Natural killer cell (primary cell): ENCODE data around the gene INSRR. TPM values are rescaled to one million over a fixed set of nuclear protein-coding genes. Genes with fewer than 3 reads are reported as not detected.

ENCODE experiments used
- ATAC-seq, 3 donors: fragments of 150-1000 bp in 2 of 3; fragments of 200-7000 bp in 1 of 3; cut with Tn5 transposase; 1 replicate in 1 of 3; 2 replicates in 2 of 3; pipeline ENCODE4 v1.10.0; 2021; ENCODE audit warnings: mild to moderate bottlenecking in 2 of 3, moderate library complexity in 2 of 3
- DNase-seq, 2 donors: peaks; one replicate each; pipeline versions ENCODE4 v3.0.0 to v3.0.0-alpha.2; 2013 to 2021; ENCODE audit warnings: mixed read lengths in 1 of 2
- H3K27ac ChIP-seq: one replicate; pipeline ENCODE4 v1.5.1; 2013; ENCODE audit warnings: mild to moderate bottlenecking, low read length
- H3K27me3 ChIP-seq: one replicate; pipeline ENCODE4 v1.6.1; 2013; ENCODE audit warnings: low read length; ENCODE audit not compliant: control insufficient read depth, insufficient read depth
- H3K36me3 ChIP-seq: one replicate; pipeline ENCODE4 v1.6.1; 2013; ENCODE audit warnings: low read length; ENCODE audit not compliant: control insufficient read depth, insufficient read depth
- H3K4me1 ChIP-seq: one replicate; pipeline ENCODE4 v1.6.1; 2013; ENCODE audit warnings: low read length; ENCODE audit not compliant: control insufficient read depth, insufficient read depth
- H3K4me3 ChIP-seq: one replicate; pipeline ENCODE4 v1.5.1; 2013; ENCODE audit warnings: low read length
- H3K9me3 ChIP-seq: one replicate; pipeline ENCODE4 v1.6.1; 2013; ENCODE audit warnings: low read length; ENCODE audit not compliant: control insufficient read depth, insufficient read depth
- H3K27ac Mint-ChIP-seq, 2 donors: one replicate each; pipeline ENCODE4 v1.8.0; 2022; ENCODE audit warnings: mild to moderate bottlenecking in 2 of 2, mixed read lengths in 2 of 2, moderate library complexity in 1 of 2
- H3K27me3 Mint-ChIP-seq, 2 donors: one replicate each; pipeline ENCODE4 v1.8.0; 2022; ENCODE audit warnings: low read depth in 2 of 2, mixed read lengths in 2 of 2
- H3K36me3 Mint-ChIP-seq: one replicate; pipeline ENCODE4 v1.8.0; 2022; ENCODE audit warnings: mixed read lengths
- H3K4me1 Mint-ChIP-seq, 2 donors: one replicate each; pipeline ENCODE4 v1.8.0; 2022; ENCODE audit warnings: mixed read lengths in 2 of 2
- H3K4me3 Mint-ChIP-seq: one replicate; pipeline ENCODE4 v1.8.0; 2022; ENCODE audit warnings: mild to moderate bottlenecking, moderate library complexity, mixed read lengths
- H3K9me3 Mint-ChIP-seq, 2 donors: one replicate each; pipeline ENCODE4 v1.8.0; 2022; ENCODE audit warnings: mixed read lengths in 2 of 2
- CTCF ChIP-seq: fragments of 200-600 bp; IDR thresholded peaks from one replicate; pipeline ENCODE4 v1.8.0; 2022; ENCODE audit warnings: antibody characterized with exemption
- WGBS: methylation state at CpG from one replicate; pipeline ENCODE4 v1.1.7; 2013; ENCODE audit warnings: missing lambda C conversion rate; ENCODE audit not compliant: insufficient coverage; 5-methylcytosine and 5-hydroxymethylcytosine counted together
- intact Hi-C: fragments of 100-400 bp; cut with micrococcal nuclease; formaldehyde crosslinking; loops from one replicate; pipeline ENCODE4 v1.14.2; 2022
- total RNA-seq, 4 donors: library from RNA; stranded (reverse); fragments of 120-200 nt in 1 of 4; gene quantifications; one replicate each; pipeline versions ENCODE4 v1.2.3 to v1.2.4, GENCODE V29; 2013 to 2022

INSRR gene
- total RNA-seq, 3 donors from 2014 or later (not counting 1 experiment from before 2014, with no cell fraction given) = 0.10 to 0.18 (median 0.14) TPM

DNA sequence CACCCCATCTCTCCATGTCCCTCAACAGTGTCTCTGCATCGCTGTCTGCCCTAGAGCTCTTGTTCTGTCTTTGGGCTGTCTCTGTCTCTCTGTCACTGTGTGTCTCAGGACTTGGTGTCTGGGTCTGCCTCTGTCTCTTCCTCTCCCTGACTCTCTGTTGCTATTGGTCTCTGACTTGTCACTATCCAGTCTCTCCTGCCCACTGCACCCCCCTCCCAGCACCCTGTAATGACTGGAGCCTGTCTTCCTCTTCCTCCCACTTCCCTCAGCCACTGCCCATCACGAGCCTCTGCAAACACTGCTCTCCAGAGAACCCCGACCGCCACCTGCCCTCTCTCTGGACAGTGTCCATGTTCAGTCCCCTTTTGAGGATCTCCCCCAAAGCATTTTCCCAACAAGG is 46.7 kb upstream of the INSRR start:
- Histone ChIP-seq H3K4me1 (peaks cover 3% of the 10 kb centered on the region), H3K27ac (no peak overlapping the region), H3K27me3 (no peaks in the 10 kb centered on the region), H3K9me3 (no peaks in the 10 kb centered on the region), H3K36me3 (no peaks in the 10 kb centered on the region), H3K4me3 (no peak overlapping the region)
- 51% methylated on average over 4 of the region's 4 CpGs for WGBS
- Mint-ChIP-seq H3K9me3 (no peaks in the 10 kb centered on the region), H3K27me3 (peaks cover 0 to 4% of the 10 kb centered on the region in 2 donors), H3K4me3 (no peak overlapping the region), H3K36me3 (no peaks in the 10 kb centered on the region), H3K27ac (no peak overlapping the region), H3K4me1 (peaks cover 0 to 3% of the 10 kb centered on the region in 2 donors)
- DNase-seq (no peak), ATAC-seq (no peak)
- intact Hi-C loops = no loop called here
- no peak for TF ChIP-seq CTCF

DNA sequence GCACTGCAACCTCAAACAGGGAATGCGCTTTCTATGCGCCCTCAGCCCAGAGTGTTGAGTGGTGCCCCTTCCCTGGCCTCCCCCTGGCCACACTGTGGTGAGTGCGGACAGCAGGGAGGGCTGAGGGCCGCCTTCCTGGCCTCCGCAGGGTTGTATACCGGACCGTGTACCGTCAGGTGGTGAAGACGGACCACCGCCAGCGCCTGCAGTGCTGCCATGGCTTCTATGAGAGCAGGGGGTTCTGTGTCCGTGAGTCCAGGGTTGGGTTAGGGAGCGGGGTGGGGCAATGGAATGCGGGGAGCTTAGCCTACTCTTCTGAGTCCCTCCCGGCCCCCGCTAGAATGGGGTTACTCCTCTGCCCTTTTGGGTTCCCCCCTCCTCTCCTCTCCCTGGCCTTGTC is 46.3 kb upstream of the INSRR start:
- H3K27ac Mint-ChIP-seq = no peak overlapping the region
- H3K27me3 Mint-ChIP-seq = peaks cover 0 to 4% of the 10 kb centered on the region in 2 donors
- Histone ChIP-seq H3K27me3 (no peaks in the 10 kb centered on the region), H3K9me3 (no peaks in the 10 kb centered on the region), H3K4me1 (peaks cover 3% of the 10 kb centered on the region), H3K36me3 (no peaks in the 10 kb centered on the region), H3K4me3 (no peak overlapping the region), H3K27ac (no peak overlapping the region)
- no peak for TF ChIP-seq CTCF
- no peak for DNase-seq
- WGBS = 84% methylated on average over 16 of the region's 16 CpGs
- no peak overlapping the region for H3K4me3 Mint-ChIP-seq
- H3K4me1 Mint-ChIP-seq = no peaks in the 10 kb centered on the region
- H3K36me3 Mint-ChIP-seq = no peaks in the 10 kb centered on the region
- no peaks in the 10 kb centered on the region for H3K9me3 Mint-ChIP-seq
- intact Hi-C loops = no loop called here
- ATAC-seq = no peak

- DNase-seq = no peak
- no peak for ATAC-seq
Measured at GRCh38 chr1:156904187-156904959, 45.5 kb upstream of the INSRR start.

More at GRCh38 chr1:156904187-156904959, 45.5 kb upstream of the INSRR start:
- Histone ChIP-seq H3K27ac (no peak overlapping the region), H3K4me3 (no peak overlapping the region), H3K36me3 (no peaks in the 10 kb centered on the region), H3K9me3 (no peaks in the 10 kb centered on the region), H3K4me1 (peaks cover 3% of the 10 kb centered on the region), H3K27me3 (no peaks in the 10 kb centered on the region)
- Mint-ChIP-seq H3K4me1 (no peaks in the 10 kb centered on the region), H3K9me3 (no peaks in the 10 kb centered on the region), H3K36me3 (no peaks in the 10 kb centered on the region), H3K27ac (no peak overlapping the region), H3K27me3 (peaks cover 0 to 7% of the 10 kb centered on the region in 2 donors), H3K4me3 (no peak overlapping the region)
- intact Hi-C loops = no loop called here
- 81% methylated on average over 16 of the region's 19 CpGs for WGBS
- no peak for TF ChIP-seq CTCF
